Adrenal gland (tissue), 5 donors: ENCODE results near the gene FAM131C.

Source experiments
- POLR2A ChIP-seq, 2 donors: fragments of 450-650 bp; IDR thresholded peaks; one replicate each; pipeline ENCODE4 v1.6.1; 2017; ENCODE audit warnings: antibody characterized with exemption in 2 of 2, mild to moderate bottlenecking in 2 of 2, moderate library complexity in 1 of 2
- TF ChIP-seq, protein P1 (sequence below), 6 experiments: fragments of 450-650 bp in 4 of 6; fragments of 200-600 bp in 2 of 6; sonication (generic) in 1 of 6; IDR thresholded peaks; 1 replicate in 5 of 6; 2 replicates in 1 of 6; pipeline versions ENCODE4 v1.5.1 to v1.8.0; 2016 to 2021; ENCODE audit warnings: antibody characterized with exemption in 6 of 6, mild to moderate bottlenecking in 2 of 6, moderate library complexity in 1 of 6
- donor health status: DM: no; HTN: no; CAD: no.

DNA sequence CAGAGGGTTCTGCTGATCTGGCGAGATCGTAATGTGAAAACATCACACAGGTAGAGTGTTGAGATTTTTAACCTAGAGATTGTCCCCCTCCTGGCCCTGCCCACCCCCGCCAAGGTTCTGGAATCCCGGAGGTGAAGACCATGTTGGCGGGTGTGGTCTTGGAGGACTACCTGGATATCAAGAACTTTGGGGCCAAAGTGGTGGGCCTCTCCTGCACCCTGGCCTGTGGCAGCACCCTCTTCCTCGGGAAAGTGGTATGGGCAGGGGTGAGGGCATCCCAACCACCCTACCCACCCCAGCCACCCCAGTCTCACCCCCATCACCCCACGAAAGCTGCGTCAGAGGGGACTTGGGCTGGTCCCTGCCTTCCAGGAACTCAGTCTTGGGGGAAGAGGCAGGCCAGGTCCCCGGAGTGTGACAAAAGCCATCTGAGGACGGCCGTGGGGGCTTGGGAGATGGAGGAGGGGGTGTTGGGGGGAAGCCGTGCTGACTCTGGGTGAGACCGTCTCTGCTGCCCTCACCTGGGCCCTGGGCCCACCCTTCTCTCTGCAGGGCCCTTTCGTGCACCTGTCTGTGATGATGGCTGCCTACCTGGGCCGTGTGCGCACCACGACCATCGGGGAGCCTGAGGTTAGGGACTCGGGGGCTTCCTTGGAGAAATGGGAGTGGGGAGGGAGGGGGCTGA is 25.5 kb downstream of the FAM131C start:
- TF ChIP-seq, protein P1, sequence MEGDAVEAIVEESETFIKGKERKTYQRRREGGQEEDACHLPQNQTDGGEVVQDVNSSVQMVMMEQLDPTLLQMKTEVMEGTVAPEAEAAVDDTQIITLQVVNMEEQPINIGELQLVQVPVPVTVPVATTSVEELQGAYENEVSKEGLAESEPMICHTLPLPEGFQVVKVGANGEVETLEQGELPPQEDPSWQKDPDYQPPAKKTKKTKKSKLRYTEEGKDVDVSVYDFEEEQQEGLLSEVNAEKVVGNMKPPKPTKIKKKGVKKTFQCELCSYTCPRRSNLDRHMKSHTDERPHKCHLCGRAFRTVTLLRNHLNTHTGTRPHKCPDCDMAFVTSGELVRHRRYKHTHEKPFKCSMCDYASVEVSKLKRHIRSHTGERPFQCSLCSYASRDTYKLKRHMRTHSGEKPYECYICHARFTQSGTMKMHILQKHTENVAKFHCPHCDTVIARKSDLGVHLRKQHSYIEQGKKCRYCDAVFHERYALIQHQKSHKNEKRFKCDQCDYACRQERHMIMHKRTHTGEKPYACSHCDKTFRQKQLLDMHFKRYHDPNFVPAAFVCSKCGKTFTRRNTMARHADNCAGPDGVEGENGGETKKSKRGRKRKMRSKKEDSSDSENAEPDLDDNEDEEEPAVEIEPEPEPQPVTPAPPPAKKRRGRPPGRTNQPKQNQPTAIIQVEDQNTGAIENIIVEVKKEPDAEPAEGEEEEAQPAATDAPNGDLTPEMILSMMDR (IDR thresholded peaks at IDR 0.05) = no peak
- no peak for TF ChIP-seq POLR2A (IDR thresholded peaks at IDR 0.05)
